ENCODE measurements around the gene RBM33. TPM values are rescaled to one million over a fixed set of nuclear protein-coding genes. Genes with fewer than 3 reads are reported as not detected.

RBM33 gene
- total RNA-seq, 1 donor from 2014 or later = 30.8 TPM

- Histone ChIP-seq H3K9me3 (replicated peaks) (no peaks in the 10 kb centered on the region), H3K36me3 (no peaks in the 10 kb centered on the region), H3K27me3 (ENCODE audit: low read depth) (peaks cover 42% of the 10 kb centered on the region), H3K27ac (replicated peaks) (no peak overlapping the region), H3K4me3 (no peak overlapping the region), H3K4me1 (peaks cover 13% of the 10 kb centered on the region)
- no peak for TF ChIP-seq CTCF (IDR thresholded peaks at IDR 0.05; ENCODE audit: borderline replicate concordance)
- no peak for DNase-seq
- intact Hi-C loops (cut with micrococcal nuclease) = no loop called here
Observed at GRCh38 chr7:155790666-155791065, 146.2 kb downstream of the RBM33 start.

GRCh38 chr7:155791214-155791737 is 146.8 kb downstream of the RBM33 start:
- no peak for TF ChIP-seq CTCF (IDR thresholded peaks at IDR 0.05; ENCODE audit: borderline replicate concordance)
- Histone ChIP-seq H3K27ac (replicated peaks) (no peak overlapping the region), H3K9me3 (replicated peaks) (no peaks in the 10 kb centered on the region), H3K4me3 (no peak overlapping the region), H3K36me3 (no peaks in the 10 kb centered on the region), H3K27me3 (ENCODE audit: low read depth) (peaks cover 48% of the 10 kb centered on the region), H3K4me1 (peaks cover 13% of the 10 kb centered on the region)
- intact Hi-C loops (cut with micrococcal nuclease) = no loop called here
- no peak for DNase-seq

- no peak for DNase-seq
- Histone ChIP-seq H3K4me3 (no peak overlapping the region), H3K9me3 (replicated peaks) (no peaks in the 10 kb centered on the region), H3K4me1 (peaks cover 14% of the 10 kb centered on the region), H3K27me3 (ENCODE audit: low read depth) (peaks cover 52% of the 10 kb centered on the region), H3K36me3 (no peaks in the 10 kb centered on the region), H3K27ac (replicated peaks) (no peak overlapping the region)
- no peak for TF ChIP-seq CTCF (IDR thresholded peaks at IDR 0.05; ENCODE audit: borderline replicate concordance)
- intact Hi-C loops (cut with micrococcal nuclease) = no loop called here
Observed at GRCh38 chr7:155791836-155792235, 147.4 kb downstream of the RBM33 start.

GRCh38 chr7:155792315-155792960 is 148.0 kb downstream of the RBM33 start:
- intact Hi-C loops (cut with micrococcal nuclease) = no loop called here
- Histone ChIP-seq H3K27ac (replicated peaks) (no peak overlapping the region), H3K9me3 (replicated peaks) (no peaks in the 10 kb centered on the region), H3K36me3 (no peaks in the 10 kb centered on the region), H3K27me3 (ENCODE audit: low read depth) (peaks cover 52% of the 10 kb centered on the region), H3K4me3 (no peak overlapping the region), H3K4me1 (peaks cover 13% of the 10 kb centered on the region)
- DNase-seq = no peak
- no peak for TF ChIP-seq CTCF (IDR thresholded peaks at IDR 0.05; ENCODE audit: borderline replicate concordance)

- H3K27me3 ChIP-seq (ENCODE audit: low read depth) = peaks cover 53% of the 10 kb centered on the region
- no peak overlapping the region for H3K27ac ChIP-seq (replicated peaks)
- no peak for DNase-seq
- no peaks in the 10 kb centered on the region for H3K36me3 ChIP-seq
- H3K9me3 ChIP-seq (replicated peaks) = no peaks in the 10 kb centered on the region
- intact Hi-C loops (cut with micrococcal nuclease) = no loop called here
- H3K4me1 ChIP-seq = peaks cover 8% of the 10 kb centered on the region
- TF ChIP-seq CTCF (IDR thresholded peaks at IDR 0.05; ENCODE audit: borderline replicate concordance) = no peak
- no peak overlapping the region for H3K4me3 ChIP-seq
Observed at GRCh38 chr7:155792999-155793560, 148.6 kb downstream of the RBM33 start.
